ENCODE measurements around the gene GRM8.

DNA sequence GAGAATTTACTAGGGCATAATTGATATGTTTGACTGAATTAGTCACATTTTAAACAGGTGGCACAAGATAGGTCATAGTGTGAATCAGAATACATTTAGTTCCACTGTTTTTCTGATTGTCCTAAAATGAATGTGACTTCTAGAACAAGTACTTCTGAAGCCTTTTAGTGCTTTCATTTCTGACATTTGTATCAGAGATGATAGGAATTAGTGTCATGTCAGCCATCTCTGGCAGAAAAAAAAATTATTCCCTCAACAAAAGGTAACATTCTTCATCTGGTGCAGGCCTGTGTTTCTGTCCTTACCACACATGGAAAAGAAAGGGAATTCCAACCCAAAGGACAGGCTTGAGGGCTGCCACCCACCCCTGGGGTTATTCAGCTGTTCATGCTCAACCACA, 21.3 kb downstream of the GRM8 start:
- TF ChIP-seq, protein P1, sequence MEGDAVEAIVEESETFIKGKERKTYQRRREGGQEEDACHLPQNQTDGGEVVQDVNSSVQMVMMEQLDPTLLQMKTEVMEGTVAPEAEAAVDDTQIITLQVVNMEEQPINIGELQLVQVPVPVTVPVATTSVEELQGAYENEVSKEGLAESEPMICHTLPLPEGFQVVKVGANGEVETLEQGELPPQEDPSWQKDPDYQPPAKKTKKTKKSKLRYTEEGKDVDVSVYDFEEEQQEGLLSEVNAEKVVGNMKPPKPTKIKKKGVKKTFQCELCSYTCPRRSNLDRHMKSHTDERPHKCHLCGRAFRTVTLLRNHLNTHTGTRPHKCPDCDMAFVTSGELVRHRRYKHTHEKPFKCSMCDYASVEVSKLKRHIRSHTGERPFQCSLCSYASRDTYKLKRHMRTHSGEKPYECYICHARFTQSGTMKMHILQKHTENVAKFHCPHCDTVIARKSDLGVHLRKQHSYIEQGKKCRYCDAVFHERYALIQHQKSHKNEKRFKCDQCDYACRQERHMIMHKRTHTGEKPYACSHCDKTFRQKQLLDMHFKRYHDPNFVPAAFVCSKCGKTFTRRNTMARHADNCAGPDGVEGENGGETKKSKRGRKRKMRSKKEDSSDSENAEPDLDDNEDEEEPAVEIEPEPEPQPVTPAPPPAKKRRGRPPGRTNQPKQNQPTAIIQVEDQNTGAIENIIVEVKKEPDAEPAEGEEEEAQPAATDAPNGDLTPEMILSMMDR (IDR thresholded peaks at IDR 0.05; ENCODE audit: borderline replicate concordance, extremely low read depth, low read length, poor library complexity, severe bottlenecking) = no peak
- no peak for TF ChIP-seq EZH2 (IDR thresholded peaks at IDR 0.05; ENCODE audit: borderline replicate concordance, low read depth, low read length, severe bottlenecking)

All from DND-41 (cell line).